Testis (tissue), 3 donors: ENCODE measurements around the gene GPX2. TPM values are rescaled to one million over a fixed set of nuclear protein-coding genes. Genes with fewer than 3 reads are reported as not detected.

Source experiments
- DNase-seq: peaks from one replicate; pipeline ENCODE4 v3.0.0-alpha.2; 2019
- H3K27ac ChIP-seq, 2 donors: fragments of 200-600 bp; sonication (generic); one replicate each; pipeline ENCODE4 v1.5.1; 2019
- H3K27me3 ChIP-seq: fragments of 200-600 bp; sonication (generic); one replicate; pipeline ENCODE4 v1.5.1; 2019
- H3K36me3 ChIP-seq: fragments of 200-600 bp; sonication (generic); one replicate; pipeline ENCODE4 v1.5.1; 2017; ENCODE audit warnings: low read depth; ENCODE audit errors: missing control alignments
- H3K4me1 ChIP-seq: fragments of 200-600 bp; sonication (generic); one replicate; pipeline ENCODE4 v1.5.1; 2019
- H3K4me3 ChIP-seq, 2 donors: fragments of 200-600 bp; sonication (generic); one replicate each; pipeline ENCODE4 v1.5.1; 2017 to 2019
- H3K9me3 ChIP-seq: fragments of 200-600 bp; sonication (generic); one replicate; pipeline ENCODE4 v1.5.1; 2017
- CTCF ChIP-seq, 3 experiments: fragments of 450-650 bp in 2 of 3; fragments of 200-600 bp in 1 of 3; sonication (generic) in 1 of 3; IDR thresholded peaks; one replicate each; pipeline ENCODE4 v1.5.1; 2016 to 2019; ENCODE audit warnings: antibody characterized with exemption in 3 of 3, mild to moderate bottlenecking in 2 of 3, moderate library complexity in 1 of 3
- POLR2A ChIP-seq: fragments of 450-650 bp; IDR thresholded peaks from one replicate; pipeline ENCODE4 v1.6.1; 2017; ENCODE audit warnings: antibody characterized with exemption, mild to moderate bottlenecking, moderate library complexity
- WGBS, 2 donors: methylation state at CpG; one replicate each; pipeline ENCODE4 v1.1.5; 2018; 5-methylcytosine and 5-hydroxymethylcytosine counted together
- intact Hi-C: fragments of 100-400 bp; cut with DNase I; formaldehyde crosslinking; loops from one replicate; pipeline ENCODE4 v1.15.1; 2023; ENCODE audit warnings: low total_unique reads
- polyA plus RNA-seq: library from polyadenylated mRNA; stranded (reverse); fragments of 350-450 nt; fragmentation: Illumina TruSeq; extraction: RNeasy Lipid Tissue Mini Kit (QIAGEN cat#74804); gene quantifications from one replicate; pipeline ENCODE4 v1.2.3, GENCODE V29; 2014; ENCODE audit warnings: low read depth, low replicate concordance; ENCODE audit not compliant: insufficient read depth
- total RNA-seq, 2 donors: library from RNA; depleted of rRNA; stranded (reverse); fragments of >200 nt; gene quantifications; one replicate each; pipeline ENCODE4 v1.2.3, GENCODE V29; 2016

The GPX2 gene
- total and polyA plus RNA-seq, 3 donors from 2014 or later: 0.99 to 1.9 TPM; not detected in 1

- no peaks in the 10 kb centered on the region for H3K27me3 ChIP-seq
- no peaks in the 10 kb centered on the region for H3K36me3 ChIP-seq
- no peak for TF ChIP-seq CTCF (IDR thresholded peaks at IDR 0.05)
- TF ChIP-seq POLR2A: no peak
- no peak overlapping the region for H3K4me3 ChIP-seq
- intact Hi-C loops: no loop called here
- peaks cover 26% of the 10 kb centered on the region for H3K4me1 ChIP-seq
- no peak overlapping the region for H3K27ac ChIP-seq
- no peaks in the 10 kb centered on the region for H3K9me3 ChIP-seq
- no peak for DNase-seq
- WGBS, 2 donors: 90% methylated on average over 17 of the region's 17 CpGs
Measured at GRCh38 chr14:64938972-64939816, 3.4 kb downstream of the GPX2 start.

GRCh38 chr14:64937821-64938193 is 4.7 kb downstream of the GPX2 start:
- 71 to 86% methylated on average over 1 of the region's 1 CpG for WGBS, 2 donors
- Histone ChIP-seq H3K27ac (no peak overlapping the region), H3K36me3 (no peaks in the 10 kb centered on the region), H3K4me3 (no peak overlapping the region), H3K27me3 (no peaks in the 10 kb centered on the region), H3K9me3 (no peaks in the 10 kb centered on the region), H3K4me1 (peaks cover 28% of the 10 kb centered on the region)
- intact Hi-C loops: no loop called here
- DNase-seq: no peak
- TF ChIP-seq CTCF (IDR thresholded peaks at IDR 0.05) (peak in 2 of 3 experiments; percentile 38 to 44), POLR2A (no peak)

GRCh38 chr14:64937171-64937820 is 5.2 kb downstream of the GPX2 start:
- DNase-seq: peak; percentile 68
- TF ChIP-seq CTCF (IDR thresholded peaks at IDR 0.05) (no peak), POLR2A (no peak)
- H3K4me3 ChIP-seq: no peak overlapping the region
- peaks cover 28% of the 10 kb centered on the region for H3K4me1 ChIP-seq
- peak overlapping the region in 1 of 2 donors; percentile 31 for H3K27ac ChIP-seq
- H3K27me3 ChIP-seq: no peaks in the 10 kb centered on the region
- intact Hi-C loops: no loop called here
- H3K9me3 ChIP-seq: no peaks in the 10 kb centered on the region
- H3K36me3 ChIP-seq: no peaks in the 10 kb centered on the region
- WGBS, 2 donors: 25 to 37% methylated on average over 1 of the region's 1 CpG

- no peak for TF ChIP-seq POLR2A
- TF ChIP-seq CTCF (IDR thresholded peaks at IDR 0.05): no peak
- no peaks in the 10 kb centered on the region for H3K9me3 ChIP-seq
- H3K4me3 ChIP-seq: no peak overlapping the region
- 28 to 58% methylated on average over 2 of the region's 2 CpGs for WGBS, 2 donors
- H3K27me3 ChIP-seq: no peaks in the 10 kb centered on the region
- no peaks in the 10 kb centered on the region for H3K36me3 ChIP-seq
- peaks cover 28% of the 10 kb centered on the region for H3K4me1 ChIP-seq
- peak overlapping the region; percentile 12 to 18 for H3K27ac ChIP-seq
- no peak for DNase-seq
- intact Hi-C loops: no loop called here
Measured at GRCh38 chr14:64935508-64935907, 7.0 kb downstream of the GPX2 start.
